Measurements from ENCODE around the gene ZGLP1. TPM values are rescaled to one million over a fixed set of nuclear protein-coding genes. Genes with fewer than 3 reads are reported as not detected.
A peak's percentile ranks its signal among the peaks of the same experiment; 100 is the strongest.

ZGLP1 gene
- total and polyA plus RNA-seq, 2 of the 13 experiments (the other 11 are each of a cell fraction or from before 2014, with no cell fraction given): 2.4 to 3.0 TPM

GRCh38 chr19:10286803-10287737 is 22.5 kb downstream of the ZGLP1 start, which contains the start of gene ICAM4 (continued):
- TF ChIP-seq SPEN (CRISPR knock-in tag; IDR thresholded peaks at IDR 0.05; ENCODE audit: low read depth): 0 out of 2 replicates have a peak, but pooled peaks have one; percentile 14
- peak; percentile 6; the same call in 1 of the 2 replicates for TF ChIP-seq MEIS2 (CRISPR knock-in tag; IDR thresholded peaks at IDR 0.05)
- TF ChIP-seq ZNF891 (CRISPR knock-in tag; IDR thresholded peaks at IDR 0.05): no peak
- TF ChIP-seq ZSCAN21 (CRISPR knock-in tag; IDR thresholded peaks at IDR 0.05; ENCODE audit: borderline replicate concordance): peak; percentile 59
- peak in 1 of 2 experiments; percentile 15; a peak in 1 of 4 replicates for TF ChIP-seq POLR2A (IDR thresholded peaks at IDR 0.05; ENCODE audit: insufficient read depth in 1 of 2, low read depth in 2 of 2, low read length in 2 of 2)
- TF ChIP-seq AKAP8 (CRISPR knock-in tag; IDR thresholded peaks at IDR 0.05): 0 out of 2 replicates have a peak, but pooled peaks have one; percentile 47
- TF ChIP-seq FOXM1 (CRISPR knock-in tag; IDR thresholded peaks at IDR 0.05): no peak
- no peak for TF ChIP-seq TOPORS (CRISPR knock-in tag; IDR thresholded peaks at IDR 0.05)
- peak; percentile 15 for TF ChIP-seq MED8 (CRISPR knock-in tag; IDR thresholded peaks at IDR 0.05; ENCODE audit: insufficient replicate concordance)
- TF ChIP-seq HNRNPL (IDR thresholded peaks at IDR 0.05; ENCODE audit: low read depth, low read length): 0 out of 2 replicates have a peak, but pooled peaks have one; percentile 63
- TF ChIP-seq ZC3H4 (CRISPR knock-in tag; IDR thresholded peaks at IDR 0.05; ENCODE audit: borderline replicate concordance): 0 out of 2 replicates have a peak, but pooled peaks have one; percentile 73
- peak; percentile 30; the same call in 1 of the 2 replicates for TF ChIP-seq NKX3-1 (CRISPR knock-in tag; IDR thresholded peaks at IDR 0.05)
- TF ChIP-seq HNRNPK (IDR thresholded peaks at IDR 0.05; ENCODE audit: low read depth, low read length, poor library complexity, severe bottlenecking): peak; percentile 61
- TF ChIP-seq ZSCAN29 (CRISPR knock-in tag; conservative IDR thresholded peaks at IDR 0.05): peak; percentile 50; the same call in 1 of the 2 replicates
- peak; percentile 21; the same call in 1 of the 2 replicates for TF ChIP-seq ZFP36L1 (CRISPR knock-in tag; IDR thresholded peaks at IDR 0.05)
- peak; percentile 31 for TF ChIP-seq ISL2 (CRISPR knock-in tag; IDR thresholded peaks at IDR 0.05)
- TF ChIP-seq NR2F6 (IDR thresholded peaks at IDR 0.05): peak; percentile 7; the same call in 1 of the 2 replicates
- TF ChIP-seq NR2F6 (CRISPR knock-in tag; IDR thresholded peaks at IDR 0.05): peak; percentile 34; the same call in 1 of the 2 replicates
- 0 out of 2 replicates have a peak, but pooled peaks have one; percentile 12 for TF ChIP-seq BCL6 (CRISPR knock-in tag; IDR thresholded peaks at IDR 0.05)
- no peak for TF ChIP-seq FOXA1 (IDR thresholded peaks at IDR 0.05)
- TF ChIP-seq FOXA1 (CRISPR knock-in tag; IDR thresholded peaks at IDR 0.05): 0 out of 2 replicates have a peak, but pooled peaks have one; percentile 10
- peak; percentile 91 for TF ChIP-seq ZNF768 (CRISPR knock-in tag; IDR thresholded peaks at IDR 0.05)
- TF ChIP-seq TFDP2 (CRISPR knock-in tag; IDR thresholded peaks at IDR 0.05): peak; percentile 24; the same call in 1 of the 2 replicates
- TF ChIP-seq PAXIP1 (CRISPR knock-in tag; conservative IDR thresholded peaks at IDR 0.05): peak; percentile 47; the same call in 1 of the 2 replicates
- no peak for TF ChIP-seq MYC (CRISPR knock-in tag; IDR thresholded peaks at IDR 0.05; ENCODE audit: borderline replicate concordance)
- 0 out of 2 replicates have a peak, but pooled peaks have one; percentile 25 for TF ChIP-seq KAT7 (CRISPR knock-in tag; IDR thresholded peaks at IDR 0.05; ENCODE audit: borderline replicate concordance)

All from HepG2 (cell line).